ENCODE data around the gene ZNF484.
"Not testable (repeated sequence)": the region's sequence is repeated elsewhere in the genome, so short reads cannot be mapped to it uniquely, and the experiment has no call there.

The ZNF484 gene

GRCh38 chr9:92877531-92878430, at the start of gene ZNF484:
Gene ZNF484 (minus strand): TSS chr9:92878038. CDS start chr9:92875029, 3,009 bp downstream.
- H3K4me3 ChIP-seq (ENCODE audit: low read depth, low read length): peak within 1 kb of the TSS; percentile 66
- DNase-seq (ENCODE audit: low read depth): peak; percentile 99
- no peak for TF ChIP-seq CTCF (IDR thresholded peaks at IDR 0.05; ENCODE audit: low read depth, low read length, missing control alignments)

- TF ChIP-seq CTCF (IDR thresholded peaks at IDR 0.05; ENCODE audit: low read depth, low read length, missing control alignments): no peak
- no peak overlapping the region for H3K4me3 ChIP-seq (ENCODE audit: low read depth, low read length)
- no peak for DNase-seq (ENCODE audit: low read depth)
These were observed 42.6 kb upstream of the ZNF484 start for GRCh38 chr9:92920437-92920836.

- no peak for TF ChIP-seq CTCF (IDR thresholded peaks at IDR 0.05; ENCODE audit: low read depth, low read length, missing control alignments)
- H3K4me3 ChIP-seq (ENCODE audit: low read depth, low read length): no peak overlapping the region
- DNase-seq (ENCODE audit: low read depth): no peak
These were observed 39.5 kb upstream of the ZNF484 start for GRCh38 chr9:92917176-92917800.

- no peak for DNase-seq (ENCODE audit: low read depth)
- H3K4me3 ChIP-seq (ENCODE audit: low read depth, low read length): no peak overlapping the region
- TF ChIP-seq CTCF (IDR thresholded peaks at IDR 0.05; ENCODE audit: low read depth, low read length, missing control alignments): no peak
These were observed 34.0 kb upstream of the ZNF484 start for GRCh38 chr9:92911511-92912475.

GRCh38 chr9:92905137-92905536, 27.3 kb upstream of the ZNF484 start:
- DNase-seq (ENCODE audit: low read depth); H3K4me3 ChIP-seq (ENCODE audit: low read depth, low read length): not testable (repeated sequence)

- TF ChIP-seq CTCF (IDR thresholded peaks at IDR 0.05; ENCODE audit: low read depth, low read length, missing control alignments): no peak
- no peak for DNase-seq (ENCODE audit: low read depth)
- no peak overlapping the region for H3K4me3 ChIP-seq (ENCODE audit: low read depth, low read length)
These were observed 19.5 kb upstream of the ZNF484 start for GRCh38 chr9:92897323-92897722.

Data from GM12864 (cell line).